ENCODE results near the gene C3orf20. TPM values are rescaled to one million over a fixed set of nuclear protein-coding genes. Genes with fewer than 3 reads are reported as not detected.

Gene C3orf20
- total and polyA plus RNA-seq, 2 of the 4 experiments (the other 2 are of a cell fraction): not detected

DNA sequence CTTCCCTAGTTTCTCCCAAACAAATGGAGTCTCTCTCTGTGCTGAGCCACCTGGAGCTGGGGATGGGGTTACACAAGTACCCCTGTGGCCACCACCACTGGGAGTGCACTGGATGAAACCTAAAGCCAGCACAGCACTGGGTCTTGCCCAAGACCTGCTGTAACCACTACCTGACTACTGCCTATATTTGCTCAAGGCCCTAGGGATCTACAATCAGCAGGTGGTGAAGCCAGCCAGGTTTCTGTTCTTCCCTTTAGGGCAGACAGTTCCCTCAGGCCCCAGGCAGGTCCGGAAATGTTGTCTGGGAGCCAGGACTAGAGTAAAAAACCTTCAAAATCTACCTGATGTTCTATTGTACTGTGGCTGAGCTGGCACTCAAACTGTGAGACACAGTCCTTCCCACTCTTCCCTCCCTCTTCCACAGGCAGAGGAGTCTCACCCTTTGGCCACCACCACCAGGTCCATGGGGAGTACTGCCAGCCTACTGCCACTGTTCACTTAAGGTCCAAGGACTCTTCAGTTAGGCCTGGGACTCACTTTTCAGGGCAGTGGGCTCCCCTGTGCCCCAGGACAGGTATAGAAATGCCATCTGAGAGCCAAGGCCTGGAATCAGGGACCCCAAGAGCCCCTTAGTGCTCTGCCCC lies 23.8 kb downstream of the C3orf20 start:
- WGBS, 2 experiments (ENCODE audit: extremely low coverage in 2 of 2, insufficient read length in 1 of 2): no CpG with 5 or more reads among the region's 1 CpG
- H3K79me1 ChIP-seq (ENCODE audit: low read depth in 1 of 2, low read length in 2 of 2): no peaks in the 10 kb centered on the region
- no peak overlapping the region for H3K18ac ChIP-seq (ENCODE audit: low read depth, low read length)
- no peak overlapping the region for H3K9ac ChIP-seq (ENCODE audit: low read depth, low read length)
- H2AK5ac ChIP-seq (ENCODE audit: low read depth, low read length): no peak overlapping the region
- H2BK15ac ChIP-seq (ENCODE audit: low read depth, low read length): no peak overlapping the region
- H2AK9ac ChIP-seq (replicated peaks; ENCODE audit: low read depth, low read length, poor library complexity): no peak overlapping the region
- H3K14ac ChIP-seq (replicated peaks; ENCODE audit: low read depth, low read length): no peak overlapping the region
- no peak overlapping the region for H2AFZ ChIP-seq (replicated peaks; ENCODE audit: low read length, poor library complexity)
- H4K5ac ChIP-seq (ENCODE audit: low read depth, low read length): no peak overlapping the region
- ChIA-PET POLR2A (ENCODE audit: unreplicated experiment) (no interaction called here), CTCF (no interaction called here)
- H3K9me1 ChIP-seq (ENCODE audit: insufficient read depth, low read length): no peaks in the 10 kb centered on the region
- no peak for TF ChIP-seq NFE2L2 (IDR thresholded peaks at IDR 0.05; ENCODE audit: low read depth, low read length)
- TF ChIP-seq MAZ (IDR thresholded peaks at IDR 0.05; ENCODE audit: borderline replicate concordance, low read depth, low read length): no peak
- no peak for TF ChIP-seq RCOR1 (IDR thresholded peaks at IDR 0.05; ENCODE audit: insufficient replicate concordance, low read length)
- TF ChIP-seq BHLHE40 (IDR thresholded peaks at IDR 0.05; ENCODE audit: low read depth, low read length): no peak
- no peak for TF ChIP-seq SMC3 (IDR thresholded peaks at IDR 0.05; ENCODE audit: low read depth, low read length)
- TF ChIP-seq CHD1 (IDR thresholded peaks at IDR 0.05; ENCODE audit: low read depth, low read length): no peak
- TF ChIP-seq POLR2A (IDR thresholded peaks at IDR 0.05; ENCODE audit: low read depth, low read length): no peak
- no peak overlapping the region for H4K91ac ChIP-seq (ENCODE audit: insufficient read depth, low read depth, low read length)
- H4K8ac ChIP-seq (ENCODE audit: low read depth in 2 of 2, low read length in 2 of 2): no peak overlapping the region
- H3K27me3 ChIP-seq (ENCODE audit: control insufficient read depth, insufficient read depth, low read length): no peaks in the 10 kb centered on the region; the same call in 1 of the 2 replicates
- H3K56ac ChIP-seq (ENCODE audit: extremely low read depth, insufficient read depth, low read length): no peak overlapping the region
- H3K4me3 ChIP-seq (ENCODE audit: insufficient read depth, low read depth, low read length): no peak overlapping the region
- H3K9me3 ChIP-seq (ENCODE audit: control insufficient read depth, insufficient read depth, low read length): no peaks in the 10 kb centered on the region
- no peak overlapping the region for H3K23ac ChIP-seq (ENCODE audit: low read depth, low read length)
- dilution Hi-C loops (cut with HindIII; ENCODE audit: low sequenced_read_pairs, unreplicated experiment): no loop called here
- H3K4me1 ChIP-seq (ENCODE audit: control insufficient read depth, insufficient read depth, low read length): no peaks in the 10 kb centered on the region
- H3K4me2 ChIP-seq (ENCODE audit: low read depth, low read length): no peak overlapping the region
- H2BK20ac ChIP-seq (ENCODE audit: low read depth, low read length): no peak overlapping the region
- H3K4ac ChIP-seq (ENCODE audit: low read depth, low read length): no peak overlapping the region
- H3K27ac ChIP-seq (ENCODE audit: insufficient read depth, low read length): no peak overlapping the region
- no peak overlapping the region for H2BK5ac ChIP-seq (ENCODE audit: low read depth, low read length, poor library complexity, severe bottlenecking)
- no peaks in the 10 kb centered on the region for H3K36me3 ChIP-seq (ENCODE audit: control insufficient read depth, insufficient read depth, low read length)
- in situ Hi-C loops (cut with MboI; ENCODE audit: low sequenced_read_pairs): no loop called here
- DNase-seq (no peak), ATAC-seq (ENCODE audit: low read depth) (no peak)
- H2BK120ac ChIP-seq (ENCODE audit: low read depth, low read length): no peak overlapping the region
- H4K20me1 ChIP-seq (ENCODE audit: insufficient read depth, low read length): no peaks in the 10 kb centered on the region
- no TSS peak for BruUV-seq (replicated peaks)
- intact Hi-C loops (cut with micrococcal nuclease): no loop called here
